K562 (cell line): ENCODE measurements around the gene BIN1. TPM values are rescaled to one million over a fixed set of nuclear protein-coding genes. Genes with fewer than 3 reads are reported as not detected.

Experiments used
- ATAC-seq: fragments of 200-7000 bp; cut with Tn5 transposase; 3 replicates; pipeline ENCODE4 v1.9.1; 2020; ENCODE audit warnings: moderate library complexity
- BruUV-seq: library from RNA; stranded (reverse); fragments of 400-500 nt; replicated peaks from 2 replicates; lab custom pipeline; 2021; lab: Mats Ljungman, UMichigan
- CTCF ChIA-PET: fragments of 300-600 bp; formaldehyde crosslinking; extraction: SDS; loops from one replicate; lab custom pipeline; 2021; ENCODE audit warnings: low intra/inter-chr PET ratio; lab: Yijun Ruan, JAX
- POLR2A ChIA-PET: fragments of 300-600, 350-650 bp; sonication (Branson Sonifier 250); formaldehyde crosslinking; extraction: SDS; loops from one replicate; lab custom pipeline; 2021; ENCODE audit warnings: antibody characterized with exemption, inconsistent platforms; lab: Yijun Ruan, JAX
- DNase-seq, 4 experiments: peaks; one replicate each; pipeline versions ENCODE4 v3.0.0 to v3.0.0-alpha.2; 2011 to 2018; ENCODE audit warnings: low spot score in 3 of 4, mixed read lengths in 3 of 4; ENCODE audit errors: extremely low read depth in 1 of 4
- FAIRE-seq: peaks from 2 replicates; lab custom pipeline; 2011; peaks lifted over from hg19 to GRCh38; lab: Jason Lieb, UNC
- H2AFZ ChIP-seq: 2 replicates; pipeline ENCODE4 v1.6.0; 2011; ENCODE audit warnings: low read depth, low read length, control low read depth, inconsistent platforms
- H3K27ac ChIP-seq: fragments of 200-600 bp; 3 replicates; pipeline ENCODE4 v1.8.0; 2011; ENCODE audit warnings: low read depth, mild to moderate bottlenecking, control low read depth, inconsistent platforms, low read length, moderate library complexity, mixed read lengths; ENCODE audit errors: extremely low read depth
- H3K27me3 ChIP-seq, 2 experiments: fragments of 300-600 bp in 1 of 2; 2 replicates in 1 of 2; 3 replicates in 1 of 2; pipeline versions ENCODE4 v1.6.0 to v1.8.0; 2011; ENCODE audit warnings: inconsistent platforms in 2 of 2, low read length in 2 of 2, mild to moderate bottlenecking in 1 of 2, mixed read lengths in 1 of 2, moderate library complexity in 1 of 2; ENCODE audit not compliant: control insufficient read depth in 2 of 2, insufficient read depth in 2 of 2
- H3K36me3 ChIP-seq: fragments of 300-600 bp; 3 replicates; pipeline ENCODE4 v1.8.0; 2011; ENCODE audit warnings: mild to moderate bottlenecking, low read length, inconsistent platforms; ENCODE audit not compliant: control insufficient read depth, insufficient read depth
- H3K4me1 ChIP-seq, 2 experiments: fragments of 200-600 bp in 1 of 2; replicated peaks in 1 of 2; 2 replicates in 1 of 2; 3 replicates in 1 of 2; pipeline versions ENCODE4 v1.5.1 to v1.8.0; 2011; ENCODE audit warnings: inconsistent platforms in 2 of 2, low read length in 2 of 2, mild to moderate bottlenecking in 1 of 2, mixed read lengths in 1 of 2, moderate library complexity in 1 of 2; ENCODE audit not compliant: control insufficient read depth in 2 of 2, insufficient read depth in 2 of 2
- H3K4me2 ChIP-seq: 2 replicates; pipeline ENCODE4 v1.6.1; 2011; ENCODE audit warnings: low read length, control low read depth, inconsistent platforms, mixed read lengths; ENCODE audit not compliant: insufficient read depth
- H3K4me3 ChIP-seq: fragments of 200-600 bp; sonication (generic), shearing (Covaris generic); 2 replicates; pipeline ENCODE4 v1.5.1; 2016; ENCODE audit warnings: control low read depth, inconsistent platforms
- H3K79me2 ChIP-seq: fragments of 200-600 bp; 3 replicates; pipeline ENCODE4 v1.8.0; 2011; ENCODE audit warnings: low read length, inconsistent platforms; ENCODE audit not compliant: control insufficient read depth, insufficient read depth
- H3K9ac ChIP-seq, 2 experiments: 2 replicates each; pipeline versions ENCODE4 v1.6.0 to v1.6.1; 2011; ENCODE audit warnings: low read depth in 2 of 2, low read length in 2 of 2, control low read depth in 1 of 2, inconsistent platforms in 1 of 2, mild to moderate bottlenecking in 1 of 2, mixed read lengths in 1 of 2; ENCODE audit not compliant: insufficient read depth in 1 of 2
- H3K9me1 ChIP-seq: one replicate; pipeline ENCODE4 v1.6.0; 2011; ENCODE audit warnings: inconsistent platforms, mild to moderate bottlenecking, low read length, moderate library complexity; ENCODE audit not compliant: control insufficient read depth, insufficient read depth
- H3K9me3 ChIP-seq: replicated peaks from 2 replicates; pipeline ENCODE4 v1.5.1; 2011; ENCODE audit warnings: low read depth, low read length, inconsistent platforms; ENCODE audit not compliant: control insufficient read depth, insufficient read depth
- H4K20me1 ChIP-seq: replicated peaks from 2 replicates; pipeline ENCODE4 v1.6.1; 2011; ENCODE audit warnings: low read length, inconsistent platforms, mixed read lengths; ENCODE audit not compliant: control insufficient read depth, insufficient read depth
- ARID1B ChIP-seq: fragments of 450-650 bp; IDR thresholded peaks from 2 replicates; pipeline ENCODE4 v1.6.1; 2016; ENCODE audit warnings: antibody characterized with exemption, mild to moderate bottlenecking, inconsistent platforms
- ETS2 ChIP-seq: IDR thresholded peaks from 2 replicates; pipeline ENCODE4 v1.6.1; 2016; ENCODE audit warnings: borderline replicate concordance, missing genetic modification characterization, mild to moderate bottlenecking, moderate library complexity, missing compliant biosample characterization; ENCODE audit not compliant: poor library complexity, severe bottlenecking
- FOXA3 ChIP-seq, 2 experiments: fragments of 450-650 bp in 1 of 2; sonication (generic) in 1 of 2; formaldehyde crosslinking; IDR thresholded peaks in 1 of 2; conservative IDR thresholded peaks in 1 of 2; 2 replicates each; pipeline versions ENCODE4 v1.4.0 to v1.8.0; 2020 to 2022; ENCODE audit warnings: mild to moderate bottlenecking in 2 of 2, missing genetic modification reagents in 1 of 2
- HMGN3 ChIP-seq: IDR thresholded peaks from 2 replicates; pipeline ENCODE4 v1.6.1; 2011; ENCODE audit warnings: borderline replicate concordance, low read depth, mild to moderate bottlenecking, mixed read lengths, low read length; ENCODE audit not compliant: insufficient read length; ENCODE audit errors: extremely low read depth
- HMGXB4 ChIP-seq: sonication (generic); formaldehyde crosslinking; IDR thresholded peaks from 2 replicates; pipeline ENCODE4 v1.8.1; 2023; ENCODE audit warnings: mild to moderate bottlenecking, missing genetic modification reagents
- PML ChIP-seq: IDR thresholded peaks from 2 replicates; pipeline ENCODE4 v1.6.1; 2012; ENCODE audit warnings: low read length, inconsistent platforms
- RAD51 ChIP-seq: fragments of 450-650 bp; IDR thresholded peaks from 2 replicates; pipeline ENCODE4 v1.7.1; 2016; ENCODE audit warnings: low read depth, mild to moderate bottlenecking, borderline replicate concordance
- REST ChIP-seq, 2 experiments: fragments of 450-650 bp; formaldehyde crosslinking in 1 of 2; IDR thresholded peaks; 2 replicates each; pipeline versions ENCODE4 v1.4.0 to v1.6.1; 2014 to 2020; ENCODE audit warnings: mild to moderate bottlenecking in 2 of 2, borderline replicate concordance in 1 of 2, low read depth in 1 of 2
- SMARCB1 ChIP-seq: IDR thresholded peaks from 2 replicates; pipeline ENCODE4 v1.6.1; 2011; ENCODE audit warnings: improper control_type of control experiment, low read depth; ENCODE audit not compliant: insufficient read length
- SMARCE1 ChIP-seq: fragments of 450-650 bp; IDR thresholded peaks from 2 replicates; pipeline ENCODE4 v1.7.1; 2016; ENCODE audit warnings: mild to moderate bottlenecking
- ZNF146 ChIP-seq: IDR thresholded peaks from one replicate; pipeline ENCODE4 v1.6.1; 2018; ENCODE audit warnings: missing compliant biosample characterization; ENCODE audit not compliant: unreplicated experiment
- ZNF764 ChIP-seq: fragments of 250-450 bp; sonication (Bioruptor Pico); IDR thresholded peaks from 2 replicates; pipeline ENCODE4 v1.4.0; 2020; ENCODE audit warnings: low read depth, mild to moderate bottlenecking, moderate library complexity
- WGBS: fragments of 100-300 bp; shearing (Covaris generic); methylation state at CpG from one replicate; pipeline ENCODE4 v1.1.6; 2016; ENCODE audit warnings: low coverage, mixed read lengths; ENCODE audit not compliant: insufficient coverage; ENCODE audit errors: missing lambda C conversion rate; 5-methylcytosine and 5-hydroxymethylcytosine counted together
- in situ Hi-C: fragments of 300-500 bp; cut with MboI; formaldehyde crosslinking; loops from 4 replicates; pipeline ENCODE4 v1.15.0; 2018; ENCODE audit warnings: inconsistent platforms, mixed read lengths
- intact Hi-C: fragments of 100-400 bp; cut with micrococcal nuclease; formaldehyde crosslinking; loops from 2 replicates; pipeline ENCODE4 v1.14.2; 2022
- polyA plus RNA-seq, 8 experiments: library from polyadenylated mRNA; depleted of rRNA in 4 of 8; stranded (reverse) in 5 of 8; unstranded in 3 of 8; fragments of >200 nt; fragmentation: Nextera tagmentation in 2 of 8; fragmentation: Illumina TruSeq in 1 of 8; extraction: Ambion mirVana in 2 of 8; extraction: Trizol in 1 of 8; gene quantifications; 2 replicates each; pipeline versions ENCODE4 v1.2.1 to v1.2.3, GENCODE V29; 2011 to 2014; ENCODE audit warnings: inconsistent platforms in 1 of 8, missing spikeins in 1 of 8
- total RNA-seq, 7 experiments: library from RNA; depleted of rRNA in 6 of 7; stranded (reverse); fragments of >200 nt in 6 of 7; fragmentation: Illumina TruSeq in 2 of 7; extraction: Trizol in 2 of 7; gene quantifications; 2 replicates each; pipeline versions ENCODE4 v1.2.1 to v1.2.3, GENCODE V29; 2011 to 2021; ENCODE audit warnings: low replicate concordance in 1 of 7

BIN1 gene
- total and polyA plus RNA-seq, 9 of the 15 experiments (the other 6 are each of a cell fraction or from before 2014, with no cell fraction given) = 0.04 to 2.8 (median 0.79) TPM; not detected in 1

GRCh38 chr2:127096280-127096679 lies 10.7 kb downstream of the BIN1 start (continued):
- no peak for TF ChIP-seq HMGN3
- no peak for TF ChIP-seq RAD51
- no peak for TF ChIP-seq ETS2
- no peak for TF ChIP-seq ARID1B
- TF ChIP-seq ZNF146 (CRISPR knock-in tag) = no peak
- no peak for TF ChIP-seq SMARCE1
- TF ChIP-seq SMARCB1 = no peak
- TF ChIP-seq PML = no peak
- no peak for TF ChIP-seq FOXA3 (CRISPR knock-in tag; conservative IDR thresholded peaks at IDR 0.05 in 1 of 2, IDR thresholded peaks at IDR 0.05 in 1 of 2)
- TF ChIP-seq HMGXB4 (CRISPR knock-in tag) = no peak

- Histone ChIP-seq H3K79me2 (no peaks in the 10 kb centered on the region), H3K9me3 (no peaks in the 10 kb centered on the region), H3K4me2 (no peak overlapping the region), H2AFZ (no peak overlapping the region), H4K20me1 (peaks cover 1% of the 10 kb centered on the region; the same call in 1 of the 2 replicates), H3K4me1 (peaks cover 0 to 19% of the 10 kb centered on the region in 2 experiments; a peak in 3 of 5 replicates), H3K9ac (no peak overlapping the region), H3K36me3 (no peaks in the 10 kb centered on the region), H3K27me3 (peaks cover 0 to 54% of the 10 kb centered on the region in 2 experiments; a peak in 4 of 5 replicates), H3K4me3 (no peak overlapping the region), H3K27ac (no peak overlapping the region), H3K9me1 (no peaks in the 10 kb centered on the region)
- CTCF ChIA-PET = no interaction called here
- POLR2A ChIA-PET = interaction anchor here (1.3 kb wide), 1 partner anchor 15 kb away, joined by 5 read pairs; no protein-coding TSS in a partner anchor
- TF ChIP-seq ZNF764 (CRISPR knock-in tag) = no peak
- TF ChIP-seq REST (IDR thresholded peaks at IDR 0.05; ENCODE audit: borderline replicate concordance) = 0 out of 2 replicates have a peak, but pooled peaks have one; percentile 4
- no peak for TF ChIP-seq REST (CRISPR knock-in tag; IDR thresholded peaks at IDR 0.05; ENCODE audit: low read depth)
- no peak for DNase-seq
- BruUV-seq = no TSS peak
- intact Hi-C loops = no loop called here
- WGBS = 2% methylated on average over 8 of the region's 8 CpGs
- in situ Hi-C loops = no loop called here
- FAIRE-seq = no peak
- no peak for ATAC-seq
These were observed 11.2 kb downstream of the BIN1 start for GRCh38 chr2:127095784-127096183.
